ENCODE measurements around the gene C1orf122. TPM values are rescaled to one million over a fixed set of nuclear protein-coding genes. Genes with fewer than 3 reads are reported as not detected.
"Not testable (repeated sequence)": the region's sequence is repeated elsewhere in the genome, so short reads cannot be mapped to it uniquely, and the experiment has no call there.

The C1orf122 gene
- 15.9 and 16.4 TPM in 2 replicates for total RNA-seq

DNA sequence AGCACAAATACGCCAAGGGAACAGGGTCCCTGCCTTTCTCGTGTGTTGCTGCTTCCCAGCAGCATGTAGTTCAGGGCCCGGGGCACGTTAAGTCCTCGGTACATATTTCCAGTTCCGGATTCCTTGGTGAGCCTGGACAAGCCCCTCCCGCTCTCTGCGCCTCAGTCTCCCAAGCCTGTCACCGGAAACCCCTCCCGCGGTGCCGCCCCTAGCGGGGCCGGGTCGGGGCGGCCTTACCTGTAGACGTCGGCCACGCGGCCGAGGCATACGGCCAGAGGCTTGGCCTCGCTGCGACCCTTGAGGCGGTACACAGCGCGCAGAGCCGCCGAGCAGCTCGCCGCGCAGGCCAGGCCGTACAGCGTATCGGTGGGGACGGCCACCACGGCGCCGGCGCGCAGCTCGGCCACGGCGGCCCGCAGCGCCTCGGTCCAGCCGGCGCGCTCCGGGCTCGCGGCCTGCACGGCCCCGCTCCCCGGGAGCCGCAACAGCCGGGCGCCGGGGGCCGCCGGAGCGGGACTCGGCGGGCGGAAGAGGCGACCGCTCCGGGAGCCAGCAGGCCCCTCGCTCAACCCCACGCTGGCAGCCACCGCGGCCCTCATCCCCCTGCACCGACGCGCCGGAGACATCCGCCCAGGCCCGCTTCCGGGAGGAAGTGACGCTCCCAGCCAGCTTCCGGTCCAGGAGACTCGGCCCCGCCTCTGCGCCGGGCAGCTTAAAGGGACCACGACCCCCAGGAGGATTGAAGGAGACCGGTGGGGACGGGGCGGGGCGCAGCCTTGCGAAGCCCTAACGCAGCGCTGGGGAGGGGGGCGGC lies at the start of gene C1orf122, which contains the start of gene YRDC:
C1orf122 (plus strand) TSS at position 236 of the 814 bp plus-strand sequence. CDS start 615 bp downstream, outside the sequence.
YRDC (minus strand) TSS at position 654 of the 814 bp plus-strand sequence; CDS start at position 626, 28 bp downstream.
- DNase-seq (ENCODE audit: low read depth, low spot score) = peak; percentile 84

DNA sequence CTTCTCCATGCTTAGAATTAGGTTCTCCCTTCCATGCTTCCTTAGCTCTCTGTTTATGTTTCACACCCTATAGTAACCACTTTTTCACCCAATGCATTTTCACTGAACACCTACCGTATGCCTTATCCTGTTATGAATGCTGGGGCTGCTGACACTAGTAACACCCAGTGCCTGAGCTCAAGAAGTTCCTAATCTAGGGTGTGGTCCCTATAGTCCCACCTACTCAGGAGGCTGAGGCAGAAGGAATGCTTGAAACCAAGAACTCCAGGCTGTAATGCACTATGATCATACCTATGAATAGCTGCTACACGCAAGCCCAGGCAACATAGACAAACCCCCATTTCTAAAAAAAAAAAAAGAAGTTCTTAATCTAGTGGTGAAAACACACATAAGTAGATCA lies 48.1 kb upstream of the C1orf122 start:
- no peak for DNase-seq (ENCODE audit: low read depth, low spot score)

GRCh38 chr1:37761416-37762095 lies 46.0 kb upstream of the C1orf122 start:
- no peak for DNase-seq (ENCODE audit: low read depth, low spot score)

GRCh38 chr1:37762516-37762915 lies 45.1 kb upstream of the C1orf122 start:
- DNase-seq (ENCODE audit: low read depth, low spot score) = no peak

DNA sequence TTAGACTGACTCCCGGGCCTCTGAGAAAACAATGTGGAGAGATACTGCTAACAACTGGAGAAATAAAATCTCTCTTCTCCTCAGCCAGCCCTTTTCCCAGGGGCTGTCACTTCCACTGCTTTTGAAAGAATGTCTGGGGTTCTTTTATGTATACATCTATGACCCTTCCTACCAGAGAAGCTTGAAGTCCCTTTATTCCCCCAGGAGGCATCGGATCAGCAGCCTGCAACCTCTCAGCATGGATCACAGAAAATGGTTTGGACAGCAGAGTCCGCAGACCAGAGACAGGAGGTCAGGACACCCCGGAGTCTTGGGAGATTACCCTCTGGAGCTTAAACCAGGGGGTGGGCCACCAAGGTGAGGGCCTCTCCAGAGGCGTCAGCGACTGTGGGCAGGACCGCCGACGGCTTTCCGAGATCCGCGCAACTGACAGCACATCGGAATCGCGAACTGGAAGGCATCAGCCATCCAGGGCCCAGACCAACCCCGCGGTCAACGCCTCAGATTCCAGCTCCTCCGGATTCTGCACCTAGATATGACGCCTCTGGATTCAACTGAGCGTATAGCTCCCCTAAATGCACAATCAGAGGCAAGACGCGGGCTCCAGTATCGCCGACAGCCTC lies 43.7 kb upstream of the C1orf122 start:
- DNase-seq (ENCODE audit: low read depth, low spot score) = no peak

DNA sequence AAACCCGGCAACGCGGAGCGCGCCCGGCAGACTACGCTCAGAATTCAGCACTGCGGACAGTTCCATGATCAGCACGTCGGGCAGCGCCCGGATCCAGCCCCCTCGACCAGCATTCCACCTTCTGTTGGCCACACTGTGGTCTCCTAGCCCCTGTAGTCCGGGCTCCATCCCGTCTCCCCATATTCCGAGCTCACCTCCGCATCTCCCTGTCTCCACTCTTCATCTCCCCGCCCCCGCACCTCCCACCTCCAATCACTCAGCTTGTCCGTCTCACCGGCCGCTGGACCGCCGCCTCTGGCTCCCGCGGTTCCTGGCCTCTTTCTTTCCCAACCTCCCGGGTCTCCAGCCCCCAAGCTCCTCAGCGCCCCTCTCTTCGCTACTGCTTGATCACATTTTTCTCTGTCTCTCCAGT lies 43.2 kb upstream of the C1orf122 start:
- no peak for DNase-seq (ENCODE audit: low read depth, low spot score)

- DNase-seq (ENCODE audit: low read depth, low spot score) = no peak
These were observed 42.6 kb upstream of the C1orf122 start, which contains the start of gene EPHA10 for GRCh38 chr1:37764888-37765441. Gene EPHA10 (minus strand): TSS chr1:37765120. CDS start chr1:37765066, 54 bp downstream.

- DNase-seq (ENCODE audit: low read depth, low spot score) = no peak
These were observed 41.5 kb upstream of the C1orf122 start for GRCh38 chr1:37765916-37766664.

- DNase-seq (ENCODE audit: low read depth, low spot score) = no peak
These were observed 40.1 kb upstream of the C1orf122 start for GRCh38 chr1:37767488-37767887.

DNA sequence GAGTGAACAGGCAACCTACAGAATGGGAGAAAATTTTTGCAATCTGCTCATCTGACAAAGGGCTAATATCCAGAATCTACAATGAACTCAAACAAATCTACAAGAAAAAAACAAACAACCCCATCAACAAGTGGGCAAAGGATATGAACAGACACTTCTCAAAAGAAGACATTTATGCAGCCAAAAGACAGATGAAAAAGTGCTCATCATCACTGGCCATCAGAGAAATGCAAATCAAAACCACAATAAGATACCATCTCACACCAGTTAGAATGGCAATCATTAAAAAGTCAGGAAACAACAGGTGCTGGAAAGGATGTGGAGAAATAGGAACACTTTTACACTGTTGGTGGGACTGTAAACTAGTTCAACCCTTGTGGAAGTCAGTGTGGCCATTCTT lies 36.1 kb upstream of the C1orf122 start:
- not testable (repeated sequence) for DNase-seq (ENCODE audit: low read depth, low spot score)

DNA sequence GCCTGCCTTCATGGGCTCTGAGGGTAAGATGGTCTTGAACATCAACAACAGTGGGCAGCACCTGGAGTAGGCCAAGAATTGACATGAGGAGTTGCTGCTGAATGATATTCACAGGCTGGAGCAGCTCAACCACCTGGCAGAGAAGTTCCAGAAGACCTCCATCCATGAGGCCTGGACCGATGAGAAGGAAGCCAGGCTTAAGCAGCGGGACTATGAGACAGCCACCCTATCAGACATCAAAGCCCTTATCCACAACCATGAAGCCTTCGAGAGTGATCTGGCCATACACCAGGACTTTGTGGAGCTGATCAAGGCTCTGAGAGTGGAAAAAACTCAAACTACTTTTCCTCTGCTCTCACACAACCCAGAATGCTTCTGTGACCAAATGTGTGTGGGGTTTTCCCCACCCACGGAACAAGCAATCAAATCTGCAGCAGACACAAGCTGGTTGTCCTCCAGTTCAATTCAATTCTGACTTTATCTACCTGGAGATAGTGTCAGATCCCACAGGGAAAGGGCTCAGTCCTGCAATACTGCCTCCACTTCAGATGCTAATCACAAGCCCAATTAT lies 30.6 kb upstream of the C1orf122 start:
- no peak for DNase-seq (ENCODE audit: low read depth, low spot score)

- DNase-seq (ENCODE audit: low read depth, low spot score) = no peak
These were observed 28.9 kb upstream of the C1orf122 start for GRCh38 chr1:37778654-37779053.

GRCh38 chr1:37782491-37782890 lies 25.1 kb upstream of the C1orf122 start:
- no peak for DNase-seq (ENCODE audit: low read depth, low spot score)

DNA sequence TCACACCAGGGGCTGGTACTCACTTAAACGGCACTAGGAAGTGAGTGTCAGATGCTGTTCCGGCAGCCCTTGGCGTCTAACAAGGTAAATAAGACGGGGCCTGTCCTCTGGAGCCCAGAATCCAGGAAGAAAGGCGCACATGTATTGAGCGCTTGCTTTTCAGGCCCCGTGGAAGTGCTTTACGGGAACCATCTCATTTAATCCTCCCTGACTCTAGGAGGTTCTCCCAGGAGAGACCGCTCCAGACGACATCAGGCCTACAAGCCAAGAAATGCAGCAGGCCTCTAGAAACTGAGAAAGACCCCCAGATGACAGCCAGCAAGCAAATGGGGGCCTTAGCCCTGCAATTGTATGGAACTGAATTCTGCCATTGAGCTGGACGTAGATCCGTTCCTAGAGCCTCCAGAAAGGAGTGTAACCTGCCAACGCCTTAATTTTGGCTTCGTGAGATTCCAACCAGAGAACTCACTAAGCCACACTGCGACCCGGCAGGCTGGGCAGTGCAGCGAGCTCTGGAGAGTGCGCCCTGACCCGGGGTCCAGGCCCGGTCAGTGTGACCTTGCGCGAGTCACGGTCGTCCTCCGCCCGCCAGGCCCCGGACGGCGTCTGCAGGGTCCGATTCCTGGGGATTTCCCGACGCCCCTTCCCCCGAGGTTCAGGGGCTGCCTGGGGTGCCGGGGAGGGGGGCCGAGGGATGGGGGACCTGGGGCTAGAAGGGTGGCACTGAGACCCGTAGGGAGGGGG lies 14.5 kb upstream of the C1orf122 start:
- no peak for DNase-seq (ENCODE audit: low read depth, low spot score)

DNA sequence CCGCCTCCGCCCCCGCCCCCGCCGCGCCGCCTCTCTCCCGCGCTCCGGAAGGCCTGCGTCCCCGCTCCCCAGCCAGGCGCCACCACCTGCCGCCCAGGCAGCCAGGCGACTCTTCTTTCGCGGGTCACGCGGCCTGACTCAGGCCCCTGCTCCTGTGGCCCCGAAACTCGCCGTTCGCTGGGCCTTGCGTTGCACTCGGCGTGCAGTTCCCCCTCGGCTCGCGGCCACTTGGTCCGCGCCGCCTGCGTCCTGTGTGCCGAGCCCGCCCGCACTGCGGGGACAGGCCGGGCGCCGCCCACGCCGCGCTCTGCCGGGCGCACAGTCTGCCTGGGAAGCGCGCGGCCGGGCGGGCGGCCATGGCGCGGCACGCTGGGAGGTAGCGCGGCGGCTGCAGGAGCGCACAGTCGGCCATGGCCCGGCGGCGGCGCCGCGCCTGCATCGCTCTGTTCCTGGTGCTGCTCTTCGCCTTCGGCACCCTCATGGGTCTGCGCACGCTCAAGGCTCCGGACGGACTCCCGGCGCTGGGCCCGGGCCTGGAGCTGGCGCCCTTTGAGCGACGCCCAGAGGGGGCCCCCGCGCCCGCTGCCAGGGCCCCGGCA lies 13.7 kb upstream of the C1orf122 start, which contains the start of gene MANEAL:
MANEAL (plus strand) TSS at position 75 of the 599 bp plus-strand sequence; CDS start at position 411, 336 bp downstream.
- DNase-seq (ENCODE audit: low read depth, low spot score) = no peak

DNA sequence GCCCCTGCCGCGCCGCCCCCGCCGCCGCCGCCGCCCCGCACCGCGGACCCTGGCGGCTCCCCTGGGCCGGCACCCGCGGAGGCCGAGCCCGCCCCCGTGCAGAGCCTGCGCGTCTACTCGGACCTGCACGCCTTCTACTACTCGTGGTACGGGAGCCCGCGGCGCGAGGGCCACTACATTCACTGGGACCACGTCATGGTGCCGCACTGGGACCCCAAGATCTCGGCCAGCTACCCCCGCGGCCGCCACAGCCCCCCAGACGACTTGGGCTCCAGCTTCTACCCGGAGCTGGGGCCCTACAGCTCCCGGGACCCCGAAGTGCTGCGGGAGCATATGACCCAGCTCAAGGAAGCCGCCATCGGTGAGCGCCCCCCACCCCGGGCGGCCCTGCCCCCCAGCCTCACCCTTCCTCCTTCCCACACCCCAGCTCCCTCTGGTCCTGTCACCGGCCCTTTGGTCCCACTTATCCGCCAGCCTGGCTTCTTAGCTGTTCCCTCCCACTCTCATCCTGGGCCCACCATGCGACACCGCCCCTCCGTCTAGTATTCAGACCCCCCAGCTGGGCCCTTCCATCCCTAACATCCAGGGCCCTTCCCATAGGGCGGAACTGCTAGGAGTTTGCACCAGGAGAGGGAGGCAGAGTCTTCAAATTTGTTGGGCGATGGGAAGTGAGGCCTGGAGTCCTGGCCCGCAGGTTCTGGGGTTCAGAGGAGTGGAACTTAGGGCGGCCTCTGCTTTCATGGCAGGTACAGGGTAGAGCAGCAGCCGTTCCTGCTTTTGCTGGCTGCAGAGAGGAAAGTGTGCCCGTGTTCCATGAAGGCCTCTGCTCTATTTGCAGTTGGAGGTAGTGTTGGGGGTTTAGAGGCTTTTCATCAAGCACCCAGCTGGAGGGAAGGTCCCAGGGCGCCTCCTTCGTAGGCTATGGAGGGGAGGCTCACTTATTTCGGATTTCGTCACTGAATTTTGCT lies 12.9 kb upstream of the C1orf122 start:
- DNase-seq (ENCODE audit: low read depth, low spot score) = no peak

GRCh38 chr1:37795340-37796125 lies 12.1 kb upstream of the C1orf122 start:
- DNase-seq (ENCODE audit: low read depth, low spot score) = no peak
